Ovary (tissue), 3 donors: ENCODE data around the gene PGAM1.

Experiments used
- CTCF ChIP-seq, 3 donors: fragments of 450-650 bp in 2 of 3; fragments of 200-600 bp in 1 of 3; IDR thresholded peaks; one replicate each; pipeline versions ENCODE4 v1.5.1 to v1.8.0; 2016 to 2022; ENCODE audit warnings: antibody characterized with exemption in 3 of 3, mild to moderate bottlenecking in 1 of 3
- EP300 ChIP-seq: sonication (generic); formaldehyde crosslinking; IDR thresholded peaks from one replicate; pipeline ENCODE4 v1.6.1; 2017; ENCODE audit warnings: antibody characterized with exemption
- donor health status: DM: no; HTN: no; CAD: no.

- no peak for TF ChIP-seq CTCF (IDR thresholded peaks at IDR 0.05)
- no peak for TF ChIP-seq EP300
Observed at GRCh38 chr10:97444212-97444611, 18.2 kb downstream of the PGAM1 start.
